Fibroblast of peridontal ligament (primary cell): ENCODE measurements around the gene DYSF.

Source experiments
- DNase-seq: peaks from one replicate; pipeline ENCODE4 v3.0.0-alpha.2; 2010; ENCODE audit errors: extremely low read depth

Gene DYSF

DNA sequence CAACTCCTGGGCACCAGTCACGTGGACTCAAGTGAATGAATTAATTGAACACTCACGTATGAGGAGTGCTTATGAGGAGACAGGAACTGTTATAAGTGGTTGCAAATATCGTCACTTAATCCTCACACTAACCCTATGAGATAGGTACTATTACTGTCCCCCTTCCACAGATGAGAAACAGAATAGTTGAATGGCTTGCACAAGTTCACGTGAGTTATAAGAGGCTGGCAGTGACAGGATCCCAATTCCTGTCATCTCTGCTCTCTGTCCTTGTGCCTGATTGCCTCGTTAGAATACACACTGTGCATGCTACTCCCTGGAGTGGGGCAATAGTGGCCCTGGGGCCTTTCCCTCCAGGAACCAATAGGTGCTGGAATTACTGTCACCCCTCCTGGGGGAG is 253.5 kb downstream of the DYSF start:
- no peak for DNase-seq

DNA sequence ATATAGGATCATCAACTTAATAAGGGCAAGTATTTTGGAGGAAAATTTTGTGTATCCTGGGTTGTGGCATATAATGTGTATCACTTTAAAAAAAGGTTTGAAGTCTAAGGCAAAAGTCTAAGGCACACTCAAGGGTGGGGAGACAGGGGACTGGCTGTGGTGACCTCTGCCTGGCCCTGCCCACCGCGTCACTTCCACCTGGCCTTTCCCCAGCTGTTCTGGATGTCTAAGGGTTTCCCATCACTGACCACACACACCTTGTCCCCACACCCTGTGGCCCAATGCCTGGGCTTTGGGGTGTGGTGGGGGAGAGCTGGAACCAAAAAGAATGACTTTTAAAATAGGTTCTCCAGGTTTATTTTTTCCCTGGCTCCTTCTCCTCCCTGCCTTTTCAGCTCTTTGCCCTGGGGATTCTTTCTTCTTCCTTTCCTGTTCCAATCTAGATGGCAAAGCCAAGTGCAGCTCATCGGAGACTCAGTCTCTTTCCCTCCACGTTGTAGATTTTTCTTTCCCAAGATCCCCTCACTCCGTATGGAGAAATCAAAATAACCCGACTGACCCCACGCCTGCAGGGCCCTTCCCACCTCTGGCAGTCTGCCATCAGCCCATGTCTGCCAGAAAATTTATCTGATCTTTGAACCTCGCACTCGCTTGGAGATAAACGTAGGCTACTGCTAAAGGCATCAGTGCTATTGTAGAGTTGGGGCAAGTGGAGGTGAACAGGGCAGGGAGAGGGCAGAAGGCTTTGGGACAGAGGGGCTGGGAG is 257.2 kb downstream of the DYSF start:
- no peak for DNase-seq

DNA sequence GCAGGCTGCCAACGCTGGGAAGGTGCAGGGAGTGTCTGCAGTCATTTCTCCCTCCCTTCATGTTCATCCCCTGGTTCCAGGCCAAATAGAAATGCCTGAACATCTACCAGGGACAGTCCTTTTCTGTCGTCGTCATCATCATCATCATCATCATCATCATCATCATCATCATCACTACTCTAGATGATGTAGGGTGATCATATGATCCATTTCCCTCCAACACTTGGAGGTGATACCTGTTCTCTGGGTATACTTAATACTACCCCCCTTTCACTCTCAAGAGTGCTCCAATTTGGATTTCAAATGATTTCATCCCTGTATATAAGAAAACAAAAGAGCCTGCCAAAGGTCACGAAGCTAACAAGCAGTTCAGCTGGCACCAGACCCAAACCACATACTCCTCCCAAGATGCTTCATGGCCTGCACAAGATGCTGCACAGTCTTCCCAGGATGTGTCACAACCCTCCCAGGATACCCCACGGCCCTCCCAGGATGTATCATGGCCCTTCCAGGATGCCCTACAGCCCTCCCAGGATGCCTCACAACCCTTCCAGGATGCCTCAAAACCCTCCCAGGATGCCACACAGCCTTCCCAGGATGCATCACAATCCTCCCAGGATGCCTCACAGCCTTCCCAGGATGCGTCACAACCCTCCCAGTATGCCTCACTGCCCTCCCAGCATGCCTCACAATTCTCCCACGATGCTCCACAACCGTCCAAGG is 257.9 kb downstream of the DYSF start:
- DNase-seq: peak; percentile 76

DNA sequence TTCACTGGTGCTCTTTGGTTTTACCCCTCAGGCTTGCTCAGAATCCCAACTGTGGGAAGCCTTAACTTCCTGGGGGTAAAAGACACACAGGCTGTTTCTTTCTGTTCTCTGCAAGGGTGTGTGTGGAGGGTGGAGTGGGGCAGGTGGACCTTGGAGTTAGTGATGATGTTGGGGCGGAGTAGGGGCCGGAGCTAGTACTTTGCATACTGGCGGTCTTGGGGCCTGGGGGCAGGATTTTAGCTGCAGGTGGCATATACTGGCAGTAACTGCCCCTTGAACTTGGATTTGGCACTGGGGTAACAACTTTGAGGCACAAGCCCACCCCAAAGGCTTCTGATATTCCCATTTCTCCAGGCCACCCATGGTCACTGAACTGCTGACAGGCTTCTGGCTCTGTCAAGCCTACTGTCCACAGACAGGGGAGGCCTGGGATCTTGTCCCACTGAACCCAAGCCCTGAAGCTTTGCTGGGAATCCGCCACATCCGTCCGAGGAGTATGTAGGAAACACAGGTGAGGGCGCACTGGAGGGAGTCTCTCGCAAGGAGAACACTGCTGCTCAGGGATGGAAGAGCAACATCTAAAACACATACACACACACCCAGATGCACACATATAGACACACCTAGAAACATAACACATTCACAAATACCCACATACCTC is 258.9 kb downstream of the DYSF start:
- DNase-seq: no peak

DNA sequence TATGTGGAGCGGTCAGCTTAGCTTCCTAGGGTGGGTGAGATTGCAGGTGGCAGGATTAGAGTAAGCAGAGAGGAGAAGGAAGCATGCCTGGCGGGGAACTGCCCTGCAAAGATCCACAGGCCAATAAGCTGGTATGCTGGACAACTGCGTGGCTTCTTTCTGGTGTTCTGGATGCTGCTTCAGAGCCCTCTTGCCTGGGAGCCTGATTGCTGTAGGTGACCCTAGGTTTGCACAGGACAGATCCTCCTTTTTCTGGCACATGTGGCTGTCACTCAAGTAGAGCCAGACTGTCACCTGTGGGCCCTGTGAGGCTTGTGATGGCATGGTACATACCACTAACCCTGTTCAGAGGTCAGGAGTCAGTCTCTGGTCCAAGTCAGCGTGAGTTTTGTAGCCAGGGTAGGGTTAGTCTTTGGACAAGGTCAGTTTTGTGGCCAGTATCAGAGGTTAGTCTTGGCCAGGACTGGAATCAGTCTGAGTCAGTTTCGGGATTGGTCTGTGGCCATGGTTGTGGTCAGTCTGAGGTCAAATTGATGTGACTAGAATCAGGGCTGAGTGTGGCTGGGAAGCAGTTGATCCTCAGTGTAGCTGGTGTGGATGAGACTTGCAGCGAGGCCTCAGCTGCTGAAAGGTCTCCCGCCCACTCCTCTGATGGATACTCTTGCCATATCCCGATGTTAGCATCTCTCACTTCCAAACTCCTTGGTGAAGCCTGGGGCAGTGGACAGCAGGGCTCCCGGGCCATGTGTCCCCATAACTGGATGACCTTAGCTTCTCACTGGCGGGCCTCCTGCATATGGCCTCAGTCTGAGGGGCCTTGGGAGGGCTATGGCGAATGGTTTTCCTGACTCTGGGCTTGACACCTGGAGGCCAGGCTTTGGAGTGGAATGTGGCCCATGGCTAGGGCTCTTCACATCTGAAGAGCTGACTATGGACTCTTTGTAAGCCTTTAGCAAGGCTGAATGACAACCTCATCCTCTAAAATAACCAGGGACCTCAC is 260.5 kb downstream of the DYSF start:
- peak; percentile 52 for DNase-seq

DNA sequence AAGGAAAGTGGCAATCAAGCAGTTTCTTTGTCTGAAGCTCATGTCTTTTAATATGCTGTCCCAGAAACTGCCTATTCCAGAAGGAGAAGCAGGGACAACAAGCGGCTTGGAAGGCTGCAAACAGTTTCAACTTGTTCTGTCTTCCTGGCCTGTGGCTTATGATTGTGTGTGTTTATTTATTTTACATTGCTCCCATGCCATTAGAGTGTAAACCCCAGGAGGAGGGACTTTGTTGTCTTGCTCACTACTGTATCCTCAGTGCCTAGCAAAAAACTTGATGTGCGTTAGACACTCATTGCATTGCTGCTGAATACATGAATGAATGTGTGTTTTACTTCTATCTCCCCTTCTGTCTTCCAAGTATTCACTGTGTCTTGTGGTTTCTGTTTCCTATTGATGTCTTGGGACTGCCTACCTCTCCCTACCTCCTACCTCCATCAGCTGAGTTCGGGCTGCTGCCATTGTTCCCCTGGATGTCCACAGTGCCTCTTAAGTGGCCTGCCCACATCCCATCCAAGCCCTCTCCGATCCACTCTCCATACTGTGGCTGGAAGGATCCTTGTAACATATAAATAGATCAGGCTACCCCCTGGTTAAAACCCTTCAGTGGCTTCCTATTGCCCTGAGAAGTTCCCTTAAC is 261.4 kb downstream of the DYSF start:
- peak; percentile 16 for DNase-seq

DNA sequence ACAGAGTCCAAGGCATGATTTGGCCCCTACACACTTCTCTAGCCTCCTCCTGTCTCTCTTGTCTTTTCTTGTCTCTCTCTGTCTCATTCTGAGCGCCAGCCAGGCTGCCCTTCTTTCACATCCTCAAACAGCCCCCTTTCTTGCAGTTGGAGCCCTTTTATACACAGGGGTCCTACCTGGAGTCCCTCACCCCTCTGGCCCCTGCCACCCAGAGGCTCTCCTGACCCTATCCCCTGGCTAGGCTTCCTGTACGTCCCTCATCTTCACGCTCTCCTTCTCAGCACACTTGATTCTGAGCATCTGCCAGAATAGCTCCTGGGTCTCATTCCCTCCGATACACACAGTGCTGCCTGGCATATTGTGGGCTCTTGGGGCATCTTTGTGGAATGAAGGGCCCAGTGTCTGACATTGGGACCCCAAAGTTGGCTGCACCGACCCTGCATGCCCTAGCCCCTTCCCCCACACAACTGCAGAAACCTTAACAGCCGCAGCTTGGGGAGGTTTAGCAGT is 261.9 kb downstream of the DYSF start:
- no peak for DNase-seq

DNA sequence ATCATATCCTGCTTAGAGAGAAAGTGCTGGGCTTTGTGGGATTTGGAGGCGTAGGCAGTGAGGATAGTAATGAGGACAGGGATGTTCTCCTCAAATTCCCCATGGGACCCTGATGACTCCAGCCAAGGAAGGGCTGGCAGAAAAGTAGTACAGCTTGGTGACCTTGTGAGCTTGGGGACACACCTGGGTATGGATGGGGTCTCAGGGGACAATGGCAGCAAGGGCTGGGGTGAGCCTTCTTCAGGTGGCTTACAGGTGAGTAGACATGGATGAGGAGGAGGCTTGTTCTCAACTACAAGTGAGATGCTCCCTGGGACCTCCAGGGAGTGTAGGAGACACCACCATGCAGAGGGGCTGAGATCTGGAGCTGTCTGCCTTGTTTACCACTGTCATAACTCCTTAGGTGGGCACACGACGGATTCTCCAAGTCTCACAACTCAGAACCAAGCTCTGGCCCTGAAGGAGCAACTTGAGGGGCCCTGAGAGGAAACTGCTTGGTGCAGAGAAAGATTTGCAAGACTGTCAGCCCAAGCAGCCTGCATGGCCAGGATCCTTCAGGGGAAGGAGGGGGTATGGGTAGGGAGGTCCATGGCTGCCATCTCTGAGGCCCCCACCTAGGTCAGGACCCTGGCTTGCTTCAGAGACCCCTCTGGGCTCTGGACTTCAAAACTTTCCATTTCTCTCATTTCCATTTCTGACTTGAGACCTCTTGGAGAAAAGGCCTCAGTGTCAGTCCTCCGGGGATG is 262.8 kb downstream of the DYSF start:
- DNase-seq: no peak

DNA sequence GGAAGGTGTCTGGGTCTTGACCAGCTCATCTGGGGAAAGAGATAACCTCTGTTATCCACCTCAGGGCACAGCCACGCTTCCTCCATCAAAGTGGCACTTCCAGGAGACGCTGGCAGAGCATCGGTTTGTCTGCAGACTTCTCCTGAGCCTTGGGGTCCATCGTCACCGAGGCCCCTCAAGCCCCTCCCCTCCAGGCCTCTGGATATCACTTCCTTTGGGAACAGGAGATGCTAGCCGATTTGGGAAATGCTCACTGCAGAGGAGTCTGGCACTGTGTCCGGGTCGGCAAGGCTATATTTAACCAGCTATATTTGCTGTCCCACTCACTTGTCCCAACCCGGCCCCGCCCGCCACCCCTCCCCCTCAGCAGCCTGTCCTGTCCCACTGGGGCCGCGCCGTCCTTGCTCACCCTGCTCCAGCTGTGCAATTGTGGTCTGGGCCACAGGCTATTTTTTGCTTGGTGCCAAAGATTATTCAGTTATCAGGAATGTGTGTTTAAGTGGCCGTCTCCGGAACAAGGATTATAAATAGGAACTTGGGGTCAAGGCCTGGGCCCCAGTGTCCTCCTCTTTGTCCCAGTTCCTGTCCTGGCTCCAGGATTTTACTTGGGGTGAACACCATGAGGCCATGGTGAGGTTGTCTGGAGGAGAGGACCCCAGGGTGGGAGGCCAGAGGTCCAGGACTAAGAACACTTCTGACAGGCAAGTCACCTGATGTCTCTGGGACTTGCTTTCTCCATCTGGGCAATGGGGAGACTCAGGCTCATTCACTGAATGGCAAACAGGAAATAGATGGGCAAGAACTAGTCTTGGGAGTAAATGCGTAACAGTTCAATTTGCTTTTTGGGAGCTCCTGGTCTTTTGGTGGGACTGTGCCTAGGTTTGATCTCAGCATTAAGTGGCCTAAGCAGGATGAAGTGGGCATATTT is 263.6 kb downstream of the DYSF start:
- DNase-seq: peak; percentile 81

DNA sequence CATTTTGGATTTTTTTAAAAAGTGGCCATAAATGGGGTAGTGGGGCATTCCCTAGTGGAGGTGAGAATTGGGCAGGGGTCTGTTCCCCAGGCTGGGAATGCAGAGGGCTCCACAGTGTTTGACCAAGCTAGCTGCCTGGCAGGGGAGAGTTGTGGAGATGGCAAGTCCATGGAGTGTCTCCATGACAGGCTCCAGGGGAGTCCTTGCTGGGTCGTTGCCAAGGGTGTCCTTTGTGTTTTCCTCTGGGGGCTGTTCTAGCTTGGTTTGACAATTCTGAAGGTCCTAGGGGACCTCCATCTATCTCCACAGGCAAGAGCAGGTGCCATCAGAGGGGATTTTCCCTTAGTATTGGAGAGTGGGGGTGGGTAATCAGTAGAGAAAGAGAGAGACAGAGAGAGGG is 265.3 kb downstream of the DYSF start:
- no peak for DNase-seq

DNA sequence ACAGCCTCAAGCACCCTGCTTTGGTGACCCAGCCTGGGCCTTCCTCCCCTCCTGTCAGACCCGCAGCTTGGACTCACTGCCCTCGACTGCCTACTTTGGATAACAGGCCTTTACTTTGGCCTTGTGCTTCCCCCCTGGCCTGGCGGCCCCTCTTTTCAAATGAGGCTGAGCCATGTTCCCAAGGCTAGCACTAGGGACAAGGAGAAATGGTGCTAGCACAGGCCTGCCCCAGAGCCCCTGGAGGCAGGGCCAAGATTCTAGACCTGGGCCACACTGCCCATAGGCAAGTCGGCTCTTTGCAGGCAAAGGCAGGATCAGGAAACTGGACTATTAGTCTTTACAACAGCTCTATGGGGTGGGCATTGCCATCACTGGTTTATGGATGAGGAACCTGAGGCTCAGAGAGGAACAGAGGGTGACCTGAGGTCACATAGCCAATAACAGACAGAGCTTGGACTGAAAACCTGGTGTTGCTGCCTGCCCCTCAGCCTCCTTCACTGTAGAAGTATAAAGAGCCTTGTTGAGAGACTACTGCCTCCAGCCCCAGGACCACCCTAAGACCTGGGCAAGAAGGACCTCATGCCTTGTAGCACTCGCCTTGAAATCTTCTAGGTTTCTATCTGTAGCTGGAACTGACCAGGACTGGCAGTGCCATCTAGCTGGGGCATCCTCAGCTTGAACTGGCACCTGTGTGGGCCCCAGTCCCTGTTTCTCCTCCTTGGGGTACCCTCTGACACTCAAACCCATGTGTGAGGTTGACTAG is 266.3 kb downstream of the DYSF start:
- DNase-seq: no peak

DNA sequence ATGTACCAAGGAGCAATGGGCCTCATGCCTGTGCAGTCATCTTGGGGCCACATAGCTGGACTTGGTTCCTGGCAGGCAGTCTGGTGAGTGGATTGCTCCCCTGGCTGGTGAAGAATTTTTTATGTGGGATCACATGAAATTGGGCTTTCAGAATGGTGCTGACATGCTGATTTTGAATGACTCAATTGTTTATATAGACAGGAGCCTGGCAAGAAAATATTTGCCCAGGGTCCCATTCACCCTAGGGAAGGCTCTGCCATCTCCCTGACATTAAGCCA is 266.9 kb downstream of the DYSF start:
- DNase-seq: peak; percentile 54

DNA sequence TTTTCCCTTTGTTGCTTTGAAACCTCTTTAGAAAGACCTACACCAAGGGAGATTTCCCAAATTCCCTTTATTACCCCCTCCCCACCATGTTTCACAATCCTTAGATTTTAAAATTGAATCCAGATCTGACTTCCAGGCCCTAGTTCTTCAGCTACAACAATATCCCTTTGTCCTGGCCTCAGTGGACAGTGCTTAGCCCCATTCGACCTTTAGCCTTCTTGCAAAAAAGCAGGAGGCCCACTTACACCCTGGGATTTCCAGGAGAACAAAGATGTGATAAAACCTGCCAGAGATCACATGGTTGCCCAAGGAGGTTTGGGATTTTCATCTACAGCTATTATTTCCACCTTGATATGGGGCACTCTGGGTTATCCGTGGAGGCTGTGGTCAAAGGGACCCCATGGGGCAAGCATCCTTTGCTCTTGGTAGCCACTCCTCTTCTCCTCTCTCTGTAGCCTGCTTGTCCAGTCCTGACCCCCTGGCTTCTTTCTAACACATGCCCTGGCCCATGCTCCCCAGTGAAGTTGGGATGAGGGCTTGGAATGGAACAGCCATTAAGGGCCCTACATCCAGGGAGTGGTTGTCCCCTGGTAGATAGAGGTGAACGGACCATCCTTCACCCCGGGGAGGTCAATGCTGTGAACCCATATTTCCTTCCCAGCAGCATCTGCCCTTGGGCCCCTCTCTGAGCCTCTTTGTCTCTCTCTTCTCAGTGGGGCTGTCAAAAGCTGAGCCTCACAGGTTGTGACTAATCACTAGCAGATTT is 267.4 kb downstream of the DYSF start:
- no peak for DNase-seq

DNA sequence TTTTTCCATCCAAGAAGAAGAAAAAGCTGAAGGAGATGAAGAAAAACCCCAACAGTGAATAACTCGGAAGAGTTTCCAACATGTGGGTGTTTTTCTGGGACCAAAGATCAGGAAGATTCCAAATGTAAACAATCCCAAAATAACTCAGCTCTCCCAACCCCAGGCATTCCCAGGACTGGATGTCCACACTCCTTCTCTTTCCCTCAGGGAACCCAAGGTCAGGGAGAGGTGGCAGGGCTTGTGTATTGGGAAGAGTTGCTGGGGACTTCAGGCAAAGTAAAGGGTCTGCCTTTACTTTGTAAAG is 268.0 kb downstream of the DYSF start:
- peak; percentile 58 for DNase-seq

DNA sequence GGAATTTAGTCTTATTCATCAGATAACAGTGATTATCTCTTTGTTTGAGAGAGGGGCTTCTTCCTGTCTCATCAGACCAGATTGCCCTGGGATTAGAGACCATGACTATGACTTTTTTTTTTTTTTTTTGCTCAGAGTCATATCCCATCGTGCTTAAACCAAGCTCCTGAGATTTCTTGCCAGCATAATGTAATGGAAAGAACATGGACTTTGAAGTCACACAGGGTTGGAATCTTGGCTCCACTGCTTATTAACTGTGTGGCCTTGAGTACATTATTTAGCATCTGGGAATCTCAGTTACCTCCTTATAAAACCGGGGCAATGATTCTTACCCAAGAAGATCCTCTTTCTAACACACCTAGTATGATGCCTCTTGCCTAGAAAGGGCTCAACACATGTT is 268.3 kb downstream of the DYSF start:
- DNase-seq: peak; percentile 44

DNA sequence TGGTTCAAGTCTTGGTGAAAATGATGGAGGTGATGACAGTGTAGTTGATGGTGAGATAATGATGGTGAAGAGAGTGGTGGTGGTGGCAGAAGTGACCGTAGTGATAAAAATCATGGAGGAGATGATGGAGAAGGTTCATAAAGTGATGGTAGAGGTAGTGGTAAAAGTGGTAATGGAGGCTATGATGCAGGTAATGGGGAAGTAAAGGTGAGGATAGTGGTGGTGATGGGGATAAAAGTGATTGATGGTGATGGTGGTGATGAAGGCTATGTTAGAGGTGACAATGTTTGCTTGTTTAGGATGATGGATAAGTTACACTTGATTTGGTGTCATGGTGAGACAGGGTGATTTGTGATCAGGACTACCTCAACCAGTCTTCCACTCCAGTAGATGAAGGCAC is 268.9 kb downstream of the DYSF start:
- DNase-seq: no peak

DNA sequence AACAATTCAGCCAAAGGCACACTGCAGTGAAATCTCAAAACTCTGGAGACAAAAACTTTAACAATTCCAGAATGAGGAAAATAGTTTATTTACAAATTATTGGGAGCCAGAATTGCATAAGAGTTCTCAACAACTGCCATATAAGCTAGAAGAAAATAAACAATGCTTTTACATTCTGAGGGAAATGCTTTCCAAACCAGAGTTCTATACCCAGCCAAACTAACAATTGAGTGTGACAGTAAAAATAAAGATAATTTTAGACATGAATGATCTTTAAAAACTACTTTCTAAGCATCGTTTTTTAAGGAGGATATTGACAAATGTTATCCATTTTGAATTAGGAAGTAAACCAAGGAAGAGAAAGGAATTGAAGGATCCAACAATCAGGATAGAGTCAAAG is 271.4 kb downstream of the DYSF start:
- no peak for DNase-seq

DNA sequence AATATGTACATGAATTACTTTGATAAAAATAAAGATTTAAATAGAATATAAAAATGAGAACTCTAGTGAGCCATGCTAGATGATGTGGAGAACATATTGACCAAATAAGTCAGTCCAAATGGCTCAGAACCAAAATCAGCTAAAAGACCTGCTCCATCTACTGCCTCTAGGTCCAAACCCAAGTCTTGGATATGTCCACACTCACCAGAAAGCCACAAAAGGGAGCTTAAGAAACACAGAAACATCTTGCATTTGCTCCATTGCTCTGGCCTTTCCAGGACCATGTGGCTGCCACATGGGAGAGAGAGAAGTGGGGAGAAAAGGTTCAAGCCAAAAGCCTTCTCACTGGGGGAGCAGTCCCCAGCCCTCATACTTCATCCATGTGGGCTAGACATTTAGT is 272.5 kb downstream of the DYSF start:
- DNase-seq: no peak
